Anterior cingulate cortex (tissue), 58 donors: Measurements from ENCODE around the gene RRP8.

Experiments used
- DNase-seq, 58 donors: peaks; one replicate each; lab custom pipeline; 2025; lab: John Stamatoyannopoulos, UW

The RRP8 gene

DNA sequence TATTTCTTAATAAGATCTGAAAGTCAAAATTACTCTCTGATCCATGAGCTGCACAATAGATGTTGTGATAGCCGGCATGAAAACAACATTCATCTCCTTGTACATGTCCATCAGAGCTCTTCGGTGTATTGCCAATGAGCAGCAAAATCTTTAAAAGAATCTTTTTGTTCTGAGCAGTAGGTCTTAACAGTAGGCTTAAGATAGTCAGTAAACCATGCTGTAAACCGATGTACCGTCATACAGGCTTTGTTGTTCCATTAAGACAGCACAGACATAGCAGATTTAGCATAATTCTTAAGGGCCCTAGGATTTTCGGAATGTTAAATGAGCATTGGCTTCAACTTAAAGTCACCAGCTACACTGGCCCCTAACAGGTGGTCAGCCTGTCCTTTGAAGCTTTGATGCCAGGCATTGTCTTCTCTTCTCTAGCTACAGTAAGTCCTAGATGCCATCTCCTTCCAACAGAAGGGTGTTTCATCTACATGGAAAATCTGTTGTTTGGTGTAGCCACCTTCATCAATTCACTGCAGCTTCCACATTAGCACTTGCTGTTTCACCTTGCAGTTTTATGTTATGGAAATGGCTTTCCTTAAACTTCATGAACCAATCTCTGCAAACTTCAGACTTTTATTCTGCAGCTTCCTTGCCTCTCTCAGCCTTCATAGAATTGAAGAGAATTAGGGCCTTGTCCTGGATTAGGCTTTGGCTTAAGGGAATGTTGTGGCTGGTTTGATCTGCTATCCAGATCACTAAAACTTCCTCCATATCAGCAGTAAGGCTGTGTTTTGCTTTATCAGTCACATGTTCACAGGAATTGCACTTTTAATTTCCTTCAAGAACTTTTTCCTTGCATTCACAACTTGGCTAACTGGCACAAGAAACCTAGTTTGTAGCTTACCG, 28.4 kb downstream of the RRP8 start:
- DNase-seq: no peak

DNA sequence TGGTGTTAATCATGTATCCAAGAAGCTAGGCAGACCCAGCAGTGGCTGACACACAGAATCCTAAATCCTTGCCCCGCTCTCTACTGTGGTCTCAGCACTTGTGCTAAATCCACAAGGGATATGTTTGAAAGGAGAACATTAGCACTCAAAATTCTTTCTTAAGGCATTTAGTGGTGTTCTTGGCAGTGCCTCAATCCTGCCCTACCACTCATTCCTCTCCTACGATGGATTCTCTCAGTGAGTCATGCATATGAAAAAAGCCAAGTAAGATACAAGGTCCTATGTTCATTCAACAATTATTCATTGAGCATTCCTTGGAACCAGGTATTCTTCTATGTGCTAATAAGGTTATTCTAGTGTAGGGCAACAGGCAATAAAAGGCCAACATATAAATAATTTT, 31.2 kb downstream of the RRP8 start:
- DNase-seq: peak in 3 of 58 donors; percentile 33 to 53 (median 52)

DNA sequence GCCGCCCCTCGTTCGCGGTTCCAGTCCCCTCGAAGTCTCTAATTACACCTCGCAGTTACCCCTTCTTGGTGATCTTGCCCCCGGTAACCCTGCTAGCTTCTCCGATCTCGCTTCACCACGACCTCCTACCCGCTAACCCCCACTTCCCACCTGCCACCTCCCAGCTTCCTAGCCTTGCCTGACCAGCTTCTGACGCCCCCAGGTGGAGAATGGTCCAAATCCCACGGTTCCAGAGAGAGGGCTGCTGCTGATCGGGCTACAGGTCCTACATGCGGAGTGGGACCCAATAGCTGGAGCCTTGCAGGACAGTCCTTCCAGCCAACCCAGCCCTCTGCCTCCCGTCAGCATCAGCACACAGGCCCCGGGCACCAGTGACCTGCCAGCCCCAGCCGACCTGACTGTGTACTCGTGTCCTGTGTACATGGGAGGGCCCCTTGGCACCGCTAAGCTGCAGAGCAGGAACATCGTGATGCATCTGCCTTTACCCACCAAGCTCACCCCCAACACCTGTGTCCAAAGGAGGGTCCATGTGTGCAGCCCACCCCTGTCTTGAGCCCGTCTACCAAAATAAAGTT, 31.9 kb downstream of the RRP8 start:
- DNase-seq: no peak

DNA sequence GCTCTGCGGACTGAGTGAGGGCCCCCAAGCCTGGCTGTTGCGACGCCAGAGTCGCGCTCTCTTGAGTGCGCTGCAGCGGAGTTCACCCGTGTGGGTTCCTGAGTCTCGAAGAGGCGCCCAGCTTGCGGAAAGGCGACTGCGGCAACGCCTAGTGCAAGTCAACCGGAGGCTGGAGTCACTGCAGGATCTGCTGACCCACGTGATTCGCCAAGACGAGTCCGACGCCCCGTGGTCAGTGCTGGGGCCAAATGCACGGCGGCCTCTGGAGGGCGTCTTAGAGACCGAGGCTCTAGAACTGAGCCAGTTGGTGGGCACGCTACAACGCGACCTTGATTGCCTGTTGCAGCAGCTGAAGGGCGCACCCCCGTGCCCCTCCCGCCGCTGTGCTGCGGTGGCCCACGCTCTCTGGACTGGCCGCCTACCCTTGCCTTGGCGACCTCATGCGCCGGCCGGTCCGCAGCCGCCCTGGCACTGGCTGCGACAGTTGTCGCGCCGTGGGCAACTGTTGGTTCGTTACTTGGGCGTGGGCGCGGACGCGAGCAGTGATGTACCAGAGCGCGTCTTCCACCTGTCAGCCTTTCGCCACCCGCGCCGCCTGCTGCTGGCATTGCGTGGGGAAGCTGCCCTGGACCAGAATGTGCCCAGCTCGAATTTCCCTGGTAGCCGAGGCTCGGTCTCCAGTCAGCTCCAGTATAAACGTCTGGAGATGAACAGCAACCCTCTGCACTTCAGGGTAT, 32.6 kb downstream of the RRP8 start:
- DNase-seq: peak in 7 of 58 donors; percentile 19 to 48 (median 36)

DNA sequence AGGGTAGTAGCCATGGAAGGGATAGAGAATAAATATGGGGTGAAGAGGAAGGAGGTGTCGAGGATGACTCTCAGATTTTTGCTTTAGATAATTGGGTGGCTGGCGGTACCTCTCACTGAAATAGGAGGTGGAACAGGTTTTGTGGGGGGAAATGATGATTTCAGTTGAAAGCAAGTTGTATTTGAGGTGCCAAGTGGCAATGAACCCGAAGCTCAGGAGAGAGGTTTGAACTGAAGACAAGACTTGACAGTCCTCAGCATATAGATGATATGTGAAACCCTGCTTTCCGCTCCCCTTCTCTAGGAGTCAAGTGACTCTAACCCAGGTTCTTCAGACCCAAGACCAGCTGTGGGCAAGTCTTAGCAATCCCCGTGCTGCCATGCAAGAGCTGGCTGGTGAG, 33.7 kb downstream of the RRP8 start:
- DNase-seq: no peak

DNA sequence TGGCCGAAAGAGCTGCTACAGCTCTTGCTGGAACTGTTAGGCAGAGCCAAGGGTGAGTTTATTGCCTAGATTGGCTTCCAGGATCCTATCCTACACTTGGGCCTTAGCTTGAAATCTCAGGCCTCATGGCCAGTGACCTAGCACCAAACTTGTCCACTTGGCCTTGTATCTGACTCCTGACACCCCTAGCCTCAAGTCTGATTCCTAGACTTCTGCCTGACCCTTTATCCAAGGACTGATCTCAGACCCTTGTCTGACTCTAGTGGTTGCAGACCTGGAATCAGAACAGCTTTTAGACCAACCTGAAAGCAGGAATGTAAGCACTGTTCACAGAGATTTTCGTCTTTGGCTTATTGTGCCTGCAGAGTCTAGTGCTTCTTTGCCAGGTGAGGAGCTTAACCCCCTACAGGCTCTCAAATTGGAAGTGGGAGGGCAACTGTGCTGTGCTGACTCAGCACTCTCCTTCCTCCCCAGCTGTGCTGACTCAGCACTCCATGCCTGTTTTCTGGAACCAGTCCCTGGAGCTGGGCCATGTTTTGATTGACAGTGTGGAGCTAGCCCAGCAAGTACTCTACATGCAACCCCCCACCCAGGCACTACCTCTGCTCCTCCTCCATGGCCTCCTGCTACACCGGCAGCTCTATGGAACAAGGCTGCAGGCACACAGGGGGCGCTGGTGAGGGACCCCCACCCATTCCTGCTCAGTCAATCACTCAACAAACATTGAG, 35.1 kb downstream of the RRP8 start:
- DNase-seq: peak in 20 of 58 donors; percentile 12 to 67 (median 41)

DNA sequence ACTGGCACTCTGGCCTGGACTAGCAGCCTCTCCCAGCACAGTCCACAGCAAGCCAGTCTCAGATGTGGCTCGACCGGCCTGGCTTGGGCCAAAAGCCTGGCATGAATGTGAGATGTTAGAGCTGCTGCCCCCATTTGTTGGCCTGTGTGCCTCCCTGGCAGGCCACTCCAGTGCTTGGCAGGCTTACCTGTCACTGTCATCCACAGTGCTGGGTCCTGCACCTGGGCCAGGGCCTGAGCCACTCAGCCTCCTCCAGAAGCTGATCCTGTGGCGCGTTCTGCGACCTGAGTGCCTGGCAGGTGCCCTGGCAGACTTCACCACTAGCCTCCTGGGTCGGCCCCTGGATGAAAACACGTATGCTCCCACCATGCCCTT, 36.1 kb downstream of the RRP8 start:
- DNase-seq: peak in 3 of 58 donors; percentile 21 to 47 (median 36)

DNA sequence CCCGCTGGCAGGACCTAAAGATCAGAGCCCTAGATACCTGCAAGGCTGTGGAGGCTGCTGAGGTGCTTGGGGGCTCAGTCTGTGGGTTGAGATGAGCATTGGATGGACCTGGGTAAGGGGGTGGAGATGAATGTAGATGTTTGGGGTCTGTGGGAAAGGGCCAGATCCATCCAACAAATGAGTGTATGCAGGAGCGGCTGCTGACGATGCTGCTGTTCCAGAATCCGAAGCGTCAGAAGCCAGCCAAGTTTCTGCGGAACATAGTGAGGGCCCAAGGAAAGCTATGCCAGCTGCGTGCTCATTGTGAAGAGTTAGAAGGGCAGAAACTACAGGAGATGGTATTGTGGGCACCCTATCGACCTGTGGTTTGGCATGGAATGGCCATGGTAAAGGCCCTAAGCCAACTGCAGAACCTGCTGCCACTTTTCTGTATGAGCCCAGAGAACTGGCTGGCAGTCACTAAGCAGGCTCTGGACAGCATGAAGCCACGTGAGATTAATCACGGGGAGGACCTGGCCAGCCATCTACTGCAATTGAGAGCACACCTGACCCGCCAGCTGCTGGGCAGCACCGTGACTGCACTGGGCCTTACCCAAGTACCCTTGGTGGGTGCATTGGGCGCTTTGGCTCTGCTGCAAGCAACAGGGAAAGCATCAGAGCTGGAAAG, 36.6 kb downstream of the RRP8 start:
- DNase-seq: peak in 11 of 58 donors; percentile 11 to 47 (median 35)

DNA sequence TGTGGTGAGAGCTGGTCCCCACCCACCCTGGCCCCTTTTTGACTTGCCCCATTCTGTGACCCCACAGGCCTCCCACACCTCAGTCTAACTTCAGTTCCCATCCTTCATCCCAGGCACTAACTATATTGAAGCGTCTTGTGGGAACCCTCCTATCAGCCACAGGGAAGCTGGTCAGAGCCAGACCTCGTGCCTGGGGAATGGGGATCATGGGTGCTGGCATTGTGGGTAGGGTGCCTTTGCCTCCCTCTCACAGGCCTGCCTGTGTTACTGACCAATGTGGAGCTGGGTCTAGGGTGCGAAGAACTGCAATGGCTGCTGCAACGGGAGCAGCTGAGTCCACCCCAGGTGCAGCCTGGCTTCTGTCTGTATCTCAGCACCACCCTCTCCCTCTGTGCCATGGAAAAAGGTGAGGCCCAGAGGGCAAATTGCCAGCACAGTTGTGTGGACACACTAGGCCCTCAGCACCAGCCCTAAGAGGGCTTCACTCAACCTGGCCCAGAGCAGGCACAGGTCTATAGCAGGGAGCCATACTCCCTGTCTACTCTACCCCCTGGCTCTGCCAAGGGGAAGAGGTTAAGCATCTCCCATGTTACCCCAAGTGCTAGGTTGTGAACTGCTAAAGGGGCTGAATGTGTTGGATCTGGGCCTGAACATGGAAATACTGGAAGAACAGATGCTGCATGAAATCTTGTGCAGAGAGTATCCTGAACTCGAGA, 37.3 kb downstream of the RRP8 start:
- no peak for DNase-seq

DNA sequence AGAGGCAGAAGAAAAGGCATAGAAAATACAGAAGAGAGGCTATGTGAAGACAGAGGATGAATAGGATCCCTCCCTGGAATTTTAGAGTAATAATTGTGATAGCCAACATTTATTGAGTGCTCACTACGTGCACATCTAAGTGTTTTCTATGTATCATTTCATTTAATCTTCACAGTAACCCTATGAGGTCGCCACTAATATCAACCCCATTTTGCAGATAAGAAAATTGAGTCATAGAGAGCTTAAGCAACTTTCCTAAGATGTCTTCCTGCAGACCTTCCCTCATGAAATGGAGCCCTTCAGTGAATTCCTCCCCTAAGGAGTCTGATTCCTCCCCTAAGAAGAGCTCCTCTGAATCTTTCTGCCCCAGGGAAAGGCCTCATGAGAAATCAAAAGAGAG, 38.1 kb downstream of the RRP8 start:
- DNase-seq: no peak

DNA sequence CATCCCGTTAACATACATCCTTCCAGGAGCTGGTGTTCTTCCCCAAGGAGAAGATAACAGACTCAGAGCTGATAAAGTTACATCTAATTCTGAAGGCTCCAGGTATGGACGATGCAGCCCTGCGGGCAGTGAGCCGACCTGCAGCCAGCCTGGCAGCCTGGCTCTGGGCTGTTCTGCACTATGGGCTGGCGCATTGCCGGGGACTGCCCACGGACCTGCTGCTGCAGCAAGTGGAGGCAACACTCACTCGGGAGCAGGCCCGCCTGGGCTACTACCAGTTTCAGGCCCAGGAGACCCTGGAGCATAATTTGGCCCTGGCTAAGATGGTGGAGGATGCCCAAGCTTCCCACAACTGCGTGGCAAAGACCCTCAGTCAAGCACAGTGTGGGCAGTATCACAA, 39.7 kb downstream of the RRP8 start:
- no peak for DNase-seq

DNA sequence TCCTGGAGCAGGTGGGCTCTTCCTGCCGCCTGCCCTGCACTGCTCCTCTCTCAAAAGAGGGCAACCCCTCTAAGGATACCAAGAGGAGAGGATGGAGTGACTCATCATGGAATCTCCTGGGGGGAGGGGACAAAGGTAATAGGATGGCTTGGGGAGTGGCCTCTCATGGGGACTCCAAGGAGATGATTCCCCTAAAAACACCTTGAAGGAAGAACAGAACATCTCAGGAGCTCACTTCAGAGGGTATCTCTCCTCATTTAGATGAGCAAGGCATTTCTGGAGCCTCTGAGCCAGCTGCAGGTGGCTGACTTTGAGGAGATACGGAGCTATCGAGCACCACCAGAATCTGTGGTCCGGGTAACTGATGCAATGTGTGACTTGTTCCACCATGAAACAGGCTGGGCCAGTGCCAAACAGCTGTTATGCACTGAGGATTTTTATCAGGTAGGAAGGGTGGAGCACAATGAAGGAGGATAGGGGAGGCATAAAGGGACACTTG, 40.2 kb downstream of the RRP8 start:
- no peak for DNase-seq

DNA sequence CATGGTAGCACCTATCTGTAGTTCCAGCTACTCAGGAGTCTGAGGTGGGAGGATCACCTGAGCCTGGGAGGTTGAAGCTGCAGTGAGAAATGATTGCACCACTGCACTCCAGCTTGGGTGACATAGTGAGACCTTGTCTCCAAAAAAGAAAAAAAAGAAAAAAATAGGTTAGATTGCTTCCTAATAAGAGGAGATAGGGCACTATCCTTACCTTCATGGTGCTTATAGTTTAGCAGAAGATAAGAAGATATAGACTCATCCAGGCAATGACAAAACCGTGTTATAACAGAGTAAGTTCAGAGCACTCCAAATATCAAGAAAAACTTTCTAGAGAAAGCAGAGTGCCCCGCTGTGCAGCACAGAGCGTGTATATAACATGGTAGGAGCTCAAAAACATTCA, 42.1 kb downstream of the RRP8 start:
- DNase-seq: no peak

DNA sequence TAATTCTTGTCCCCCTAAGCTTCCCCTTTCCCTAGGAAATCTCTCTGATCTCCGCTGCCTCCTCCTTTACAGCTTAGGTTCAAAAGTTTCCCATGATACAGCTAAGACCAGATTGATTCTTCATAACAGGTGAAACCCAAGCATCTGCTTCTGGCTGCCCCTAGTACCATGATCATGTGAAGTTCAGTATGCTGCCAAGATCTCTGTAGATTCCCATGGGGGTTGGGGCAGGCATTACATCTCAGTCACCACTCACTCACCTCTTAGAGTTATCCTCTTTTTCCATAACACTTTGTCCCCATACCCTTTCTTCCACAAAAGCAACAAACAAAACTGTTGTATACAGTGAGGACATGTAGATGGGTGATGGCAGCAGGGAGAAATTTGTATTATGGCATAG, 44.0 kb downstream of the RRP8 start:
- no peak for DNase-seq

DNA sequence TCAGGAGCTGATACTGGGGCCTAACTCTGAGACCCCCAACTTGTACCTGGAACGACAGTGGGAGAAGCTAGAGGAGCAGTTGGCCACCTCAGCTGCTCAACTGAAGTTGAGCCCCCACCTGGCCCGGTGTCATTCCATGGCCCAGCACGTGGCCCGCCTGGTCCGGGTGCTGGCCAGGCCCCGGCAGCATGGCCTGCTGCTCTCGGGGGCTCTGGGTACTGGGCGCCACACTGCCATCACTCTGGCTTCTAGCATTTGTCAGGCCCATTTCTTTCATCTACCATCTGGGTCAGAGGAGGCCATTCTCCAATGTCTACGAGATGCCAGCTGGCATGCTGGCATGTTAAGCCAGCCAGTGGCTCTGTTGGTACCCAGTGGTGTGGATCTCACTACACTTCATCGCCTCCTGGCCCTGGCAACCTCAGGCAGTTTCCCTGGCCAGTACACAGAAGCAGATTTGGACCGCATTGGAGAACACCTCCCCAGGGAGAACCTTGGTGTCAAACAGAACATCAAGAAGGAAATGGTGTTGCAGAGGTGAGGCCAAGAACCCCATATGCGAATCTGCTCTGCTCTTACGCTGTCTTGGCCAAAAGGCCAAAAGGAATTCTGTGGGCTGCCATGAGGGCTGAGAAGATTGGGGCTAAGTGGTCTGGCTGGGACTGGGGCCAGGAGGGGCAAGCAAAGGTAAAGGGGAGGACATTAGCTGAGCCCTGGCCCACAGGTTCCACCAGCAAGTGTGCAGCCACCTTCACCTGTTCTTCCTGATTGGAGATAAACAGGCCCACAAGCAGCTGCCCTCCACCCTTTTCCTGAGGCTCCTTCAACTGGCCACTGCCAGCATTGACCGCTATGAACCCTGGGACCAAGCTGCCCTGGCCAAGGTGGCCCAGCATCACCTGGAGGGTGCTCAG, 45.4 kb downstream of the RRP8 start:
- DNase-seq: peak in 2 of 58 donors; percentile 3 to 33

DNA sequence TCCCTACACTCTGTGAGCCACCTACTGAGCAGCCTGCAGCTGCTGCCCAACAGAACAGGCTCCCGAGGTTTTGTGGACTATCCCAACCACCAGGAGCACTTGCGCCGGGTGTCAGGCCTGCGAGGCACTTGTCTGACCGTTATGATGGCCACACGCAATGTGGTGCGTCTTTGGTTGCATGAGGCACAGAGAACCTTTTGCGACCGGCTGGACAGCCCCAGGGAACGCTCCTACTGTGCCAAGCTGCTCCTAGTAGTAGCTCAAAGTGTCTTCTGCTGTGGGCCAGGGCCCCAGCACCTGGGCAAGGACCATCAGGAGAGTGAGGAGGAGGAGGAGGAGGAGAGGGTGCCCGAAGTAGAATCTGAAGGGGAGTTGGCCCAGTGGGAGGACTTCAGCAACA, 46.4 kb downstream of the RRP8 start:
- no peak for DNase-seq

DNA sequence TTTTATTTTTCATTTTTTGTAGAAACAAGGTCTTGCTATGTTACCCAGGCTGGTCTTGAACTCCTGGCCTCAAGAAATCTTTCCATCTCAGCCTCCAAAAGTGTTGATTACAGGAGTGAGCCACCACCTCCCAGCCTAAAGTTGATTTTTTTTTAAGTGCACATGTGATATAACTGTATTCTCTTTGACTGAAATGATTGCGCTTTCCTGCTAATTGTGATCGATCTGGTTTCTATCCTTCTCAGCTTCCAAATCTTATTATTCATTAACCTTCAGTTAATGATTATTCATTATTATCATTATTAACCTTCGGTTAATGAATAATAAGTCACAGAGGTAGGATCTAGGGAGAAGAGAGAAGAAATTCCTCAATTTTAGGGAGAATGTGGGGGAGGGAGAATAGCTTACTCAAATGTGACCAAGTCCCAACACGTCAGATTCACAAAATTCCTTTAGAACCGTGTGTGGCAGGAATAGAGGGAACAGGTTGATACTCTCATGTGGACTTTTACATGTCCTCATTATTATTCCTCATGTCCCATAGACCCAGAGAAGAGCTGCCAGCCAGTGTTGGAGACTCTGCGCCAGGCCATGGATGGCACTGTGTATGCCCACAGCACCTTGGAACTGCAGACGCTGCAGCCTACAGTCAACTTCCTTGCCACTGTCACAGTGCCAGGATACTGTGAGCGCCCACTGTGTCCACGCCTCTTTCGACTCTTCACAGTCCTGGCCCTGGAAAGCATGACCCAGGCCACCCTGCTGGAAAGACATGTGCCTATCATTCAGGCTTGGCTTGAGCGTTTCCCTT, 47.1 kb downstream of the RRP8 start:
- no peak for DNase-seq
